ENCODE measurements around the gene ZNF524. TPM values are rescaled to one million over a fixed set of nuclear protein-coding genes. Genes with fewer than 3 reads are reported as not detected.

The ZNF524 gene
- total RNA-seq, 2 experiments from 2014 or later: 25.2 to 26.6 TPM

- H3K4me1 Mint-ChIP-seq: peaks cover 9% of the 10 kb centered on the region
- H3K9me3 Mint-ChIP-seq: no peaks in the 10 kb centered on the region
- POLR2A ChIA-PET: interaction anchor here (1.5 to 3.1 kb wide), 2 partner anchors 12 to 48 kb away, joined by 3 to 18 read pairs; partner anchors contain the start of gene FIZ1
- peaks cover 24% of the 10 kb centered on the region for H3K27me3 Mint-ChIP-seq
- no peaks in the 10 kb centered on the region for H3K36me3 Mint-ChIP-seq
- DNase-seq (peak; percentile 90), ATAC-seq (ENCODE audit: low read depth) (peak; percentile 98)
- H3K4me3 Mint-ChIP-seq: peak overlapping the region; percentile 76
- H3K27ac Mint-ChIP-seq: no peak overlapping the region
Measured at GRCh38 chr19:55586976-55587668, 13.0 kb upstream of the ZNF524 start.

- peaks cover 3% of the 10 kb centered on the region for H3K36me3 Mint-ChIP-seq
- no peak overlapping the region for H3K27ac Mint-ChIP-seq
- no peak overlapping the region for H3K4me3 Mint-ChIP-seq
- H3K27me3 Mint-ChIP-seq: peaks cover 24% of the 10 kb centered on the region
- DNase-seq: no peak
- H3K9me3 Mint-ChIP-seq: no peaks in the 10 kb centered on the region
- H3K4me1 Mint-ChIP-seq: peaks cover 9% of the 10 kb centered on the region
- POLR2A ChIA-PET: no interaction called here
- no peak for ATAC-seq (ENCODE audit: low read depth)
Measured at GRCh38 chr19:55588738-55589137, 11.3 kb upstream of the ZNF524 start.

GRCh38 chr19:55590109-55590508 is 10.0 kb upstream of the ZNF524 start:
- no peak overlapping the region for H3K27ac Mint-ChIP-seq
- H3K9me3 Mint-ChIP-seq: no peaks in the 10 kb centered on the region
- DNase-seq (no peak), ATAC-seq (ENCODE audit: low read depth) (no peak)
- no peak overlapping the region for H3K4me3 Mint-ChIP-seq
- POLR2A ChIA-PET: no interaction called here
- peaks cover 8% of the 10 kb centered on the region for H3K36me3 Mint-ChIP-seq
- peaks cover 9% of the 10 kb centered on the region for H3K4me1 Mint-ChIP-seq
- H3K27me3 Mint-ChIP-seq: peaks cover 19% of the 10 kb centered on the region

GRCh38 chr19:55590617-55591016 is 9.5 kb upstream of the ZNF524 start:
- DNase-seq (no peak), ATAC-seq (ENCODE audit: low read depth) (no peak)
- H3K36me3 Mint-ChIP-seq: peaks cover 13% of the 10 kb centered on the region
- no peaks in the 10 kb centered on the region for H3K9me3 Mint-ChIP-seq
- peaks cover 14% of the 10 kb centered on the region for H3K27me3 Mint-ChIP-seq
- no peak overlapping the region for H3K27ac Mint-ChIP-seq
- H3K4me3 Mint-ChIP-seq: no peak overlapping the region
- peaks cover 5% of the 10 kb centered on the region for H3K4me1 Mint-ChIP-seq
- POLR2A ChIA-PET: no interaction called here

GRCh38 chr19:55591555-55591954 is 8.5 kb upstream of the ZNF524 start:
- POLR2A ChIA-PET: no interaction called here
- peaks cover 21% of the 10 kb centered on the region for H3K36me3 Mint-ChIP-seq
- H3K27me3 Mint-ChIP-seq: peaks cover 8% of the 10 kb centered on the region
- no peak overlapping the region for H3K4me3 Mint-ChIP-seq
- DNase-seq: no peak
- H3K27ac Mint-ChIP-seq: no peak overlapping the region
- ATAC-seq (ENCODE audit: low read depth): no peak
- H3K4me1 Mint-ChIP-seq: peaks cover 5% of the 10 kb centered on the region
- H3K9me3 Mint-ChIP-seq: no peaks in the 10 kb centered on the region

- no peak for ATAC-seq (ENCODE audit: low read depth)
- no peaks in the 10 kb centered on the region for H3K9me3 Mint-ChIP-seq
- POLR2A ChIA-PET: interaction anchor here (1.4 kb wide), 1 partner anchor 32 kb away, joined by 3 read pairs; the partner anchor contains the start of gene ZNF784
- peaks cover 25% of the 10 kb centered on the region for H3K36me3 Mint-ChIP-seq
- H3K4me1 Mint-ChIP-seq: no peaks in the 10 kb centered on the region
- H3K27ac Mint-ChIP-seq: no peak overlapping the region
- H3K27me3 Mint-ChIP-seq: no peaks in the 10 kb centered on the region
- no peak for DNase-seq
- H3K4me3 Mint-ChIP-seq: no peak overlapping the region
Measured at GRCh38 chr19:55592391-55593090, 7.5 kb upstream of the ZNF524 start.

- no peak overlapping the region for H3K4me3 Mint-ChIP-seq
- peaks cover 29% of the 10 kb centered on the region for H3K36me3 Mint-ChIP-seq
- no peaks in the 10 kb centered on the region for H3K9me3 Mint-ChIP-seq
- peaks cover 3% of the 10 kb centered on the region for H3K4me1 Mint-ChIP-seq
- H3K27ac Mint-ChIP-seq: no peak overlapping the region
- POLR2A ChIA-PET: interaction anchor here (1.4 kb wide), 1 partner anchor 31 kb away, joined by 3 read pairs; the partner anchor contains the start of gene ZNF784
- DNase-seq (no peak), ATAC-seq (ENCODE audit: low read depth) (no peak)
- H3K27me3 Mint-ChIP-seq: no peaks in the 10 kb centered on the region
Measured at GRCh38 chr19:55593096-55593772, 6.9 kb upstream of the ZNF524 start.

- peaks cover 8% of the 10 kb centered on the region for H3K4me1 Mint-ChIP-seq
- no peak overlapping the region for H3K27ac Mint-ChIP-seq
- peaks cover 33% of the 10 kb centered on the region for H3K36me3 Mint-ChIP-seq
- no peak overlapping the region for H3K4me3 Mint-ChIP-seq
- no peak for ATAC-seq (ENCODE audit: low read depth)
- no peak for DNase-seq
- no peaks in the 10 kb centered on the region for H3K9me3 Mint-ChIP-seq
- no peaks in the 10 kb centered on the region for H3K27me3 Mint-ChIP-seq
- POLR2A ChIA-PET: no interaction called here
Measured at GRCh38 chr19:55594996-55595545, 5.0 kb upstream of the ZNF524 start.

GRCh38 chr19:55596304-55596703 is 3.8 kb upstream of the ZNF524 start:
- Mint-ChIP-seq H3K9me3 (no peaks in the 10 kb centered on the region), H3K27me3 (no peaks in the 10 kb centered on the region), H3K36me3 (peaks cover 33% of the 10 kb centered on the region), H3K4me3 (no peak overlapping the region), H3K27ac (peak overlapping the region; percentile 73), H3K4me1 (peaks cover 12% of the 10 kb centered on the region)
- POLR2A ChIA-PET: no interaction called here
- DNase-seq: no peak
- no peak for ATAC-seq (ENCODE audit: low read depth)

GRCh38 chr19:55597501-55597921 is 2.6 kb upstream of the ZNF524 start:
- peaks cover 17% of the 10 kb centered on the region for H3K4me1 Mint-ChIP-seq
- H3K4me3 Mint-ChIP-seq: no peak overlapping the region
- ATAC-seq (ENCODE audit: low read depth): no peak
- POLR2A ChIA-PET: interaction anchor here (0.6 kb wide), 1 partner anchor 23 kb away, joined by 5 read pairs; no protein-coding TSS in a partner anchor
- no peak for DNase-seq
- peaks cover 33% of the 10 kb centered on the region for H3K36me3 Mint-ChIP-seq
- H3K9me3 Mint-ChIP-seq: no peaks in the 10 kb centered on the region
- no peak overlapping the region for H3K27ac Mint-ChIP-seq
- H3K27me3 Mint-ChIP-seq: no peaks in the 10 kb centered on the region

GRCh38 chr19:55598034-55598433 is 2.1 kb upstream of the ZNF524 start:
- no peaks in the 10 kb centered on the region for H3K27me3 Mint-ChIP-seq
- peaks cover 17% of the 10 kb centered on the region for H3K4me1 Mint-ChIP-seq
- no peak overlapping the region for H3K27ac Mint-ChIP-seq
- DNase-seq (no peak), ATAC-seq (ENCODE audit: low read depth) (no peak)
- POLR2A ChIA-PET: interaction anchor here (0.6 to 3.4 kb wide), 4 partner anchors 23 to 57 kb away, joined by 5 to 49 read pairs (median 13); partner anchors contain the start of genes U2AF2 and ZNF784
- no peak overlapping the region for H3K4me3 Mint-ChIP-seq
- no peaks in the 10 kb centered on the region for H3K9me3 Mint-ChIP-seq
- H3K36me3 Mint-ChIP-seq: peaks cover 33% of the 10 kb centered on the region

- Mint-ChIP-seq H3K36me3 (peaks cover 32% of the 10 kb centered on the region), H3K4me3 (peak overlapping the region; percentile 99), H3K4me1 (peaks cover 21% of the 10 kb centered on the region), H3K27me3 (no peaks in the 10 kb centered on the region), H3K27ac (peak overlapping the region; percentile 99), H3K9me3 (no peaks in the 10 kb centered on the region)
- ATAC-seq (ENCODE audit: low read depth) (peak; percentile 59), DNase-seq (peak; percentile 97)
- POLR2A ChIA-PET: interaction anchor here (0.6 to 3.4 kb wide), 21 partner anchors 12 to 1150 kb away, joined by 3 to 49 read pairs (median 4); partner anchors contain the start of genes HSPBP1, ISOC2, LENG8 and PPP6R1
Measured at GRCh38 chr19:55598719-55599467, 1.2 kb upstream of the ZNF524 start.

Data from activated naive CD8-positive, alpha-beta T cell treated with anti-CD3 and anti-CD28 coated beads, Interleukin-2, amount 10 ng/mL, durations not matched to agents 7 days and 5 days (primary cell).